Liver (tissue), 9 donors: Measurements from ENCODE around the gene C1GALT1C1. TPM values are rescaled to one million over a fixed set of nuclear protein-coding genes. Genes with fewer than 3 reads are reported as not detected.

Source experiments
- DNase-seq: peaks from one replicate; pipeline ENCODE4 v3.0.0-alpha.2; 2017; ENCODE audit warnings: low spot score
- H3K27ac ChIP-seq, 2 donors: one replicate each; pipeline ENCODE4 v1.7.0; 2013; ENCODE audit warnings: inconsistent platforms in 2 of 2, low read length in 2 of 2, control low read depth in 1 of 2, low read depth in 1 of 2, mild to moderate bottlenecking in 1 of 2
- H3K27me3 ChIP-seq, 4 donors: one replicate each; pipeline versions ENCODE4 v1.6.1 to v1.7.0; 2013; ENCODE audit warnings: low read length in 3 of 4, inconsistent platforms in 1 of 4, mild to moderate bottlenecking in 1 of 4, moderate library complexity in 1 of 4; ENCODE audit not compliant: control insufficient read depth in 4 of 4, insufficient read depth in 4 of 4
- H3K36me3 ChIP-seq, 4 donors: one replicate each; pipeline versions ENCODE4 v1.6.1 to v1.7.0; 2013; ENCODE audit warnings: low read length in 3 of 4, mild to moderate bottlenecking in 3 of 4, low read depth in 1 of 4, moderate library complexity in 1 of 4; ENCODE audit not compliant: control insufficient read depth in 4 of 4, insufficient read depth in 3 of 4
- H3K4me1 ChIP-seq, 4 donors: one replicate each; pipeline versions ENCODE4 v1.6.1 to v1.7.0; 2013; ENCODE audit warnings: low read length in 3 of 4, mild to moderate bottlenecking in 3 of 4, moderate library complexity in 1 of 4; ENCODE audit not compliant: control insufficient read depth in 4 of 4, insufficient read depth in 4 of 4
- H3K4me3 ChIP-seq, 3 donors: one replicate each; pipeline versions ENCODE4 v1.6.1 to v1.7.0; 2013; ENCODE audit warnings: low read length in 3 of 3, control low read depth in 1 of 3, low read depth in 1 of 3, mild to moderate bottlenecking in 1 of 3
- H3K9ac ChIP-seq, 2 donors: one replicate each; pipeline ENCODE4 v1.7.0; 2013; ENCODE audit warnings: low read length in 2 of 2, mild to moderate bottlenecking in 2 of 2, moderate library complexity in 2 of 2, control low read depth in 1 of 2, low read depth in 1 of 2
- H3K9me3 ChIP-seq, 4 donors: one replicate each; pipeline versions ENCODE4 v1.6.1 to v1.7.0; 2013; ENCODE audit warnings: low read length in 3 of 4; ENCODE audit not compliant: control insufficient read depth in 4 of 4
- EGR1 ChIP-seq, 2 donors: IDR thresholded peaks; 2 replicates each; pipeline ENCODE4 v1.6.1; 2016 to 2018; ENCODE audit warnings: antibody characterized with exemption in 2 of 2, low read depth in 2 of 2
- FOXA1 ChIP-seq: IDR thresholded peaks from 2 replicates; pipeline ENCODE4 v1.6.1; 2016; ENCODE audit warnings: antibody characterized with exemption
- FOXA2 ChIP-seq: IDR thresholded peaks from 2 replicates; pipeline ENCODE4 v1.6.1; 2016; ENCODE audit warnings: antibody characterized with exemption
- GABPA ChIP-seq, 2 donors: IDR thresholded peaks in 1 of 2; conservative IDR thresholded peaks in 1 of 2; 2 replicates each; pipeline ENCODE4 v1.6.1; 2016; ENCODE audit warnings: antibody characterized with exemption in 2 of 2, mild to moderate bottlenecking in 1 of 2, moderate library complexity in 1 of 2
- HNF4A ChIP-seq, 2 donors: conservative IDR thresholded peaks; 2 replicates each; pipeline ENCODE4 v1.6.1; 2016; ENCODE audit warnings: antibody characterized with exemption in 2 of 2, mild to moderate bottlenecking in 2 of 2
- HNF4G ChIP-seq: IDR thresholded peaks from 2 replicates; pipeline ENCODE4 v1.6.1; 2016; ENCODE audit warnings: antibody characterized with exemption
- JUND ChIP-seq, 2 donors: IDR thresholded peaks; 2 replicates each; pipeline ENCODE4 v1.6.1; 2016; ENCODE audit warnings: antibody characterized with exemption in 2 of 2
- MAX ChIP-seq: IDR thresholded peaks from 2 replicates; pipeline ENCODE4 v1.6.1; 2016; ENCODE audit warnings: antibody characterized with exemption
- NR2F2 ChIP-seq: IDR thresholded peaks from 2 replicates; pipeline ENCODE4 v1.6.1; 2016; ENCODE audit warnings: antibody characterized with exemption
- RAD21 ChIP-seq, 2 donors: IDR thresholded peaks; 2 replicates each; pipeline ENCODE4 v1.6.1; 2016; ENCODE audit warnings: antibody characterized with exemption in 2 of 2, mild to moderate bottlenecking in 2 of 2
- REST ChIP-seq: IDR thresholded peaks from 2 replicates; pipeline ENCODE4 v1.6.1; 2016; ENCODE audit warnings: antibody characterized with exemption, mild to moderate bottlenecking
- RXRA ChIP-seq, 2 donors: IDR thresholded peaks; 2 replicates each; pipeline ENCODE4 v1.6.1; 2017 to 2018; ENCODE audit warnings: antibody characterized with exemption in 2 of 2, mild to moderate bottlenecking in 1 of 2
- SP1 ChIP-seq: IDR thresholded peaks from 2 replicates; pipeline ENCODE4 v1.6.1; 2018; ENCODE audit warnings: antibody characterized with exemption, mild to moderate bottlenecking
- TAF1 ChIP-seq: conservative IDR thresholded peaks from 2 replicates; pipeline ENCODE4 v1.6.1; 2016; ENCODE audit warnings: antibody characterized with exemption, mild to moderate bottlenecking
- YY1 ChIP-seq: IDR thresholded peaks from 2 replicates; pipeline ENCODE4 v1.6.1; 2016; ENCODE audit warnings: antibody characterized with exemption, mild to moderate bottlenecking
- WGBS: extraction: QIAGEN DNeasy Blood & Tissue Kit; methylation state at CpG from one replicate; pipeline ENCODE4 v1.1.7; 2013; 5-methylcytosine and 5-hydroxymethylcytosine counted together
- polyA plus RNA-seq, 2 donors: library from polyadenylated mRNA; stranded (reverse) in 1 of 2; unstranded in 1 of 2; fragments of 200-250 nt in 1 of 2; fragments of >200 nt in 1 of 2; fragmentation: Nextera tagmentation in 1 of 2; extraction: Ambion mirVana in 1 of 2; gene quantifications; one replicate each; pipeline versions ENCODE4 v1.2.1 to v1.2.3, GENCODE V29; 2013 to 2015
- total RNA-seq, 2 donors: library from RNA; depleted of rRNA; stranded (reverse); fragments of >200 nt; gene quantifications; one replicate each; pipeline ENCODE4 v1.2.3, GENCODE V29; 2014
- TF ChIP-seq, protein P1 (sequence below): IDR thresholded peaks from 2 replicates; pipeline ENCODE4 v1.6.1; 2016; ENCODE audit warnings: antibody characterized with exemption
- TF ChIP-seq, protein P2 (sequence below): fragments of 150-350 bp; IDR thresholded peaks from 2 replicates; pipeline ENCODE4 v1.5.1; 2017; ENCODE audit warnings: improper control_type of control experiment, low read depth, low read length; ENCODE audit not compliant: missing input control
- TF ChIP-seq, protein P3 (sequence below): IDR thresholded peaks from 2 replicates; pipeline ENCODE4 v1.6.1; 2016; ENCODE audit warnings: antibody characterized with exemption
- donor health status: healthy.
- donor health status: healthy.
- donor health status: healthy.
- donor health status: healthy.
- donor health status: healthy.

Gene C1GALT1C1
- total and polyA plus RNA-seq, 4 donors: 16.8 to 25.9 (median 21.6) TPM

DNA sequence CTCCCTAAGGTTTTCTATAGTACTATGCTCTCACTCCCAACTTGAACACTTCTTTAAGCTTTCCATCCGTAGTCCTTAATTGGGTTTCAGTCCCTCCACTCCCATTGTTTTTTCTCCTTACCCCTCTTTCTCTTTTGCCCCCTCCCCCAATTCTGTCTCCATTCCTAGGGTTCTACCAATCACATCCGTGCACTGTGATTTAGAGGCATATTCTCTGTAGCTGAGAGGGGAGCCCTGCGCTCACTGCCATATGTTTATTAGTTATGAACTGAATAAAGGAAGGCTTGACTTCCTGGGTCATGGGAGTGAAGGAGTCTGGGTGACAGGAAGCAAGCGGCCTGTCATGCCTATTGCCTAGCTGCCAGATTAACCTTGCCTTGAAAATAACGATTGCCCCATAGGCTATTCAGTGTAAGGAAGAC lies 25.5 kb downstream of the C1GALT1C1 start:
- Histone ChIP-seq H3K9me3 (no peaks in the 10 kb centered on the region), H3K27me3 (no peaks in the 10 kb centered on the region), H3K27ac (peak overlapping the region; percentile 83 to 85), H3K36me3 (peaks cover 0 to 3% (median 0%) of the 10 kb centered on the region in 4 donors), H3K4me3 (peak overlapping the region; percentile 57 to 83 (median 70)), H3K4me1 (peaks cover 0 to 9% (median 6%) of the 10 kb centered on the region in 4 donors), H3K9ac (peak overlapping the region; percentile 10 to 89)
- TF ChIP-seq TAF1 (peak; percentile 13), RAD21 (IDR thresholded peaks at IDR 0.05) (no peak), RXRA (IDR thresholded peaks at IDR 0.05) (no peak), FOXA1 (no peak)
- no peak for DNase-seq
- WGBS: 0% methylated on average over 5 of the region's 5 CpGs

DNA sequence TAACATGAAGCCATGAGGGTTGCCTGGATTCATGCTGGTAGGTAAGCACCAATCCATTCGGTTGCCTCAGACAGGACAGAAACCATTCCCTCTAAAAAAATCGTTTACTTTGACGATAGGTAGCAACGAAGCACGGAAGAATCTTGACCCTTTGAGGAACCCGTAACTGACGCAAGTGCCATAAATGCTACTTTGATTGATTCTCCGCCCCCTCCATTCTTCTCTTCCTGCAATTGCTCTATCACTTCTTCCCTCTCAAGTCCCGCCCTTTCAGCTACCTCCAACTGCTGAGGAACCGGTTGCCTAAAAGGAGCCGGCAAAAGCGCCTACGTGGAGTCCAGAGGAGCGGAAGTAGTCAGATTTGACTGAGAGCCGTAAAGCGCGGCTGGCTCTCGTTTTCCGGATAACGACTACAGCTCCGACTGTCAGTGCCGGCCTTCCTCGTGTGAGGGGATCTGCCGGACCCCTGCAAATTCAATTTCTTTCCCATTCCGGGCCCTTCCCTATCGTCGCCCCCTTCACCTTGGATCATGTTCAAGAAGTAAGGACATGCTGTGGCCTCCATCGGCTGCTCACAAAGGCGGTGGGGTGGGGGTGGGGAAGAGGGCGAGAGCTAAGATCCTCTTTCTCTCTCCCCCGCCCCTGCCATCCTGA lies 26.0 kb downstream of the C1GALT1C1 start, which contains the start of gene MCTS1:
MCTS1 (plus strand) TSS at position 395 of the 654 bp plus-strand sequence; CDS start at position 531, 136 bp downstream.
- peak; percentile 59 for DNase-seq
- H3K9me3 ChIP-seq: no peaks in the 10 kb centered on the region
- WGBS: under 1% methylated on average over 31 of the region's 31 CpGs
- peaks cover 0 to 3% (median 0%) of the 10 kb centered on the region in 4 donors for H3K36me3 ChIP-seq
- peak within 1 kb of the TSS; percentile 10 to 89 for H3K9ac ChIP-seq
- TF ChIP-seq JUND (IDR thresholded peaks at IDR 0.05) (peak; percentile 46 to 63), NR2F2 (peak; percentile 15), MAX (peak; percentile 66), GABPA (IDR thresholded peaks at IDR 0.05 in 1 of 2, conservative IDR thresholded peaks at IDR 0.05 in 1 of 2) (peak; percentile 69 to 90), RXRA (IDR thresholded peaks at IDR 0.05) (peak; percentile 38 to 41), YY1 (peak; percentile 75), FOXA1 (no peak), SP1 (peak; percentile 61), FOXA2 (no peak), HNF4G (no peak), TAF1 (peak; percentile 56), RAD21 (IDR thresholded peaks at IDR 0.05) (peak; percentile 22 to 40), REST (peak; percentile 24), HNF4A (conservative IDR thresholded peaks at IDR 0.05) (peak; percentile 41 to 60), EGR1 (IDR thresholded peaks at IDR 0.05; ENCODE audit: low read depth in 2 of 2) (peak; percentile 96 to 97)
- TF ChIP-seq, protein P1, sequence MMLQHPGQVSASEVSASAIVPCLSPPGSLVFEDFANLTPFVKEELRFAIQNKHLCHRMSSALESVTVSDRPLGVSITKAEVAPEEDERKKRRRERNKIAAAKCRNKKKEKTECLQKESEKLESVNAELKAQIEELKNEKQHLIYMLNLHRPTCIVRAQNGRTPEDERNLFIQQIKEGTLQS: no peak
- TF ChIP-seq, protein P2, sequence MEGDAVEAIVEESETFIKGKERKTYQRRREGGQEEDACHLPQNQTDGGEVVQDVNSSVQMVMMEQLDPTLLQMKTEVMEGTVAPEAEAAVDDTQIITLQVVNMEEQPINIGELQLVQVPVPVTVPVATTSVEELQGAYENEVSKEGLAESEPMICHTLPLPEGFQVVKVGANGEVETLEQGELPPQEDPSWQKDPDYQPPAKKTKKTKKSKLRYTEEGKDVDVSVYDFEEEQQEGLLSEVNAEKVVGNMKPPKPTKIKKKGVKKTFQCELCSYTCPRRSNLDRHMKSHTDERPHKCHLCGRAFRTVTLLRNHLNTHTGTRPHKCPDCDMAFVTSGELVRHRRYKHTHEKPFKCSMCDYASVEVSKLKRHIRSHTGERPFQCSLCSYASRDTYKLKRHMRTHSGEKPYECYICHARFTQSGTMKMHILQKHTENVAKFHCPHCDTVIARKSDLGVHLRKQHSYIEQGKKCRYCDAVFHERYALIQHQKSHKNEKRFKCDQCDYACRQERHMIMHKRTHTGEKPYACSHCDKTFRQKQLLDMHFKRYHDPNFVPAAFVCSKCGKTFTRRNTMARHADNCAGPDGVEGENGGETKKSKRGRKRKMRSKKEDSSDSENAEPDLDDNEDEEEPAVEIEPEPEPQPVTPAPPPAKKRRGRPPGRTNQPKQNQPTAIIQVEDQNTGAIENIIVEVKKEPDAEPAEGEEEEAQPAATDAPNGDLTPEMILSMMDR: no peak
- TF ChIP-seq, protein P3, sequence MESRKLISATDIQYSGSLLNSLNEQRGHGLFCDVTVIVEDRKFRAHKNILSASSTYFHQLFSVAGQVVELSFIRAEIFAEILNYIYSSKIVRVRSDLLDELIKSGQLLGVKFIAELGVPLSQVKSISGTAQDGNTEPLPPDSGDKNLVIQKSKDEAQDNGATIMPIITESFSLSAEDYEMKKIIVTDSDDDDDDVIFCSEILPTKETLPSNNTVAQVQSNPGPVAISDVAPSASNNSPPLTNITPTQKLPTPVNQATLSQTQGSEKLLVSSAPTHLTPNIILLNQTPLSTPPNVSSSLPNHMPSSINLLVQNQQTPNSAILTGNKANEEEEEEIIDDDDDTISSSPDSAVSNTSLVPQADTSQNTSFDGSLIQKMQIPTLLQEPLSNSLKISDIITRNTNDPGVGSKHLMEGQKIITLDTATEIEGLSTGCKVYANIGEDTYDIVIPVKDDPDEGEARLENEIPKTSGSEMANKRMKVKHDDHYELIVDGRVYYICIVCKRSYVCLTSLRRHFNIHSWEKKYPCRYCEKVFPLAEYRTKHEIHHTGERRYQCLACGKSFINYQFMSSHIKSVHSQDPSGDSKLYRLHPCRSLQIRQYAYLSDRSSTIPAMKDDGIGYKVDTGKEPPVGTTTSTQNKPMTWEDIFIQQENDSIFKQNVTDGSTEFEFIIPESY: peak; percentile 82
- peak within 1 kb of the TSS; percentile 83 to 85 for H3K27ac ChIP-seq
- H3K4me1 ChIP-seq: peaks cover 0 to 9% (median 6%) of the 10 kb centered on the region in 4 donors
- peak within 1 kb of the TSS; percentile 57 to 83 (median 70) for H3K4me3 ChIP-seq
- no peaks in the 10 kb centered on the region for H3K27me3 ChIP-seq
